NCI-H146 (cell line): ENCODE measurements around the gene NUMA1.

Source experiments
- DNase-seq: peaks from one replicate; lab custom pipeline; 2025; lab: John Stamatoyannopoulos, UW

The NUMA1 gene

DNA sequence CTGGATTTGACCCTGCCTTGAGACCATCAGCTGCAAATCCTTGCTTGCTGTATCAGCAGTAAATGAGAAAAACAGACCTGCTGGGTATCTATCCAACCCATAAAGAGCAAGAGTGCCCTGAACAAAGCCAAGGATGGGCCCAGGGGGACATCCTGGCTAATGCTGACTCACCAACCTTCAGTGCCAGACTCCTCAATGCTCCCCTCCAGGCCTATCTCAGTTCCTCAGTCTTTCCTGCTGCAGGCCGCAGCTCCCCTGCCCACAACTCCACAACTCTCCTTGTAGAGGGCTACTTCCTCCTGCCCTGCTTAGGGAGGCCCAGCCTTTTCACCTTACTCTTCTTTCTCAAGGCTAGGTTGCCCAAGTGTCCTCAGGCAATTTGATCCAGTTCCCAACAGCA is 20.1 kb upstream of the NUMA1 start:
- DNase-seq = no peak

DNA sequence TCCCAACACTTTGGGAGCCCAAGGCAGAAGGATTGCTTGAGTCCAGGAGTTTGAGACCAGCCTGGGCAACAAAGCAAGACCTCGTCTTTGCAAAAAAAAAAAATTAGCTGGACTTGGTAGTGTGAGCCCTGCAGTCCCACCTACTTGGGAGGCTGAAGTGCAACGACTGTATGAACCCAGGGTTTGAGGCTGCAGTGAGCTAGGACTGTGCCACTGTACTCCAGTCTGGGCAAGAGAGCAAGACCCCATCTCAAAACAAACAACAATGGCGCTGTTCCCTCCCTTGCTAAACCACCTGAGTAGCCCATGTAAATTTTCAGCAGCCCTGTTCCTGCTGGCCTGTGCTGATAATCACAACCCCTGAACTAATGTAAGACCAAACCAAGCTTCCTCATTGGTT is 19.7 kb upstream of the NUMA1 start:
- no peak for DNase-seq

DNA sequence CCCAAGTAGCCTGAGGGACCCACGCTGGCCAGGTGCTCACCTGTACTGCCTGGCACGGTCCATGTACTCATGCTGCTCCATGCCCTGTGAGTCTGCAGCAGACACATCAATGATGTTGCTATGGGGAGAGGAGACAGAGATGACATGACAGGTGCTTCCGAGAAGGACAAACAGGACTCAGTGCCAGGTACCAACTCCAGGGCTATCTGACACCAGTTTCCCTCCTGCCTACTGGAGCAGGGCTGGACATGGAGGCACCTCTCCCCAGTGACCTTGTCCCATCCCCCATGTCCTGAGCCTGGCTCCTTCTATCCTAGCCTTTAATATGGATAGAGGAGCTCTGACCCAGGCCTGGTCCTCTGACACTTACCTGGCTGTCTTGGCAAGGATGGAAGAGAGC is 18.4 kb upstream of the NUMA1 start:
- DNase-seq = no peak

DNA sequence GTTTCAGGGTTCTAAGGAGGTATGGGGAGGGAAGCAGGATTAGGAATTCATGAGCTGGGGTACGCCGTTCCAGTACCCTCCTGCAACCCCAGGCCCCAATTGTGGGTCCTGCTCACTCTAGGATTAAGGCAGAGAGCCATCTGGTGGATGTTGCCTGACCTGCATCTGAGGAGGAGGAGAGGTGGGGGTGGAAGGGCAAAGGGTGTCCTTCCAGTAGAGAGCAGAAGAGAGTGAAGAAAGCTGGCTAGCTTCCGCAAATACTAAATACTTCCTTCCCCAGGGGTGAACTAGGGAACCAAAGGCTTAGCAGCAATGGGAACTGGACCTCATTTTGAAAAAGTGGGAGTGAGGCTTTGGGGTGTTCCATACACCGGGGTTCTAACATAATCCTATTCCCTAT is 10.9 kb upstream of the NUMA1 start:
- DNase-seq = peak; percentile 27

DNA sequence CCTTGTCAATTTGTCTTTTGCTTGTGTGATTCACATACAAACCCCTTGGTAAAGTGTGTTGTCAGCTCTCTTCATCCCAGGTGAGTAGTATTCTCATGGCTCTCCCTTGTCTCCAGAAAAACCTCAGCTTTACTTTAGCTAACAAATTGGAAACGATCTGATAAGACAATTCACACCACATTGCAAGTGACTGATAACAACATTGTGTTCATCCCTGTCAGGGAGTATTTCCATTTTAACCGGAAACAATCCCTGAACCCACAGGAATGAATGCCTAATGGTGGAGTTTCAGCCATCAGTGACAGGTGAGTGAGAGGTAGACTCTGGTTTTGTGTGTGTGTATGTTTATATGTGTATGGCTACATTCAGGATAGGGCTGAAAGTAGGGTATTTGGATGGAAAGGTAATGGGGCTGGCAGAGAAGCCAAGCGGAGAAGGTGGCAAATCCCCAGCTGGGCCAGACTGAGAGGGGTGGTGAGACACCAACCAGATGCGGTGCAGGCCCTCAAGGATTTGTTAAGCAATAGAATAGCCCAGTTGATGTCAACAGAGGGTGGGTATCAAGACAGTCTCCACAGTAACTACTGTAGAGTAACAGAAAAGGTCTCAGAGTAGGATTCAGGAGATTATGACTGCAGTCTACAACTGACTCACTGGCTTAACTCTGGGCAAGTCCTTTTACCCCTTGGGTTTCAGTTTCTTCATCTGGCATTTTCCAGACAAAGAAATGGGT is 7.9 kb upstream of the NUMA1 start:
- DNase-seq = no peak

DNA sequence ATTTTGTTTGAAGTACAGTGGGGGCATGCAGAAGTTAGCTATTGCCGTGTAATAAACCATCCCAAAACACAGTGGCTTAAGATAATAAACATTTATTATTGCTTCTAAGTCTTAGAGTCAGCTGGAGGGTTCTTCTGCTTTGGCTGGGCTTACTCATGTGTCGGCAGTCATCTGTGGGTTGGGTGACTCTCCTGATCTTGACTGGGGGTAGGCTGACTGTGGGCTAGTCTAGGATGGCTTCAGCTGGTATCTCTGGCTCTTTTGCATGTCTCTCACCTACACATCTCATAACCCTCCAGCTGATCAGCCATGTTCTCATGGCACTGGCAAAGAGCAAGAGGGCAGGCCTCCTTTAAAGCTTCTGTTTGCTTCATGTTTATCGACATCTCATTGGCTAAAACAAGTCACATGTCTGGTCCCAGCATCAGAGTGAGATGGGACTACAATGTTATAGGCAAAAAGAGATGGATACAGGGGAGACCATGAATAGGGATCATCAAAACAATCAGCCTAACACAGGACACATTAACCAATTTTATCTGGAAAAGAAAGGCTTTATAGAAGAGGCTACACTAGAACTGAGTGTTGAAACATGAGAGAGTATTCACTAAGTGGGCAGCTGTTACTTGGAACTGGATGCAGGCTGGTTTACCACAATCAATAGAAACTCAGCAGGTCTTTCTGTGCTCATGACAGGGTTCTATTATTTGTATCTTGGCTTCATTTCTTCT is 5.4 kb upstream of the NUMA1 start:
- peak; percentile 53 for DNase-seq

DNA sequence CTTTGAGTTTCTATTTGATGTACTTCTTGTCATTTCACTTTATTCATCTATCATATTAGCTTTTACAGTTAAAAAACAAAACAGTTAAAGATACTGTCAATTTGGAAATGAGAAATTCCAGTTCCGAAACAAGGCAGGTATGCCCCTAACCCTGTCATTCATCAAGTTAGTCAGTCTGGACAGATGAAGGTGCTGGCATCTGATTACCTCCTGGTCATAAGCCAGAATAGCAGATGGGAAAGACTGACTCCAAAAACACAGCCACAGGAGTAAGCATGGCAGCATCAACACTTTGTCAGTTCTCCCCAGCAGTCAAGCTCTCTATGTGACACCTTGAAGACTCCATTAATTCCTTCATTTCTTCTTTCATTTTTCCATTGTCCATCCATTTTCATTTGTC is 4.6 kb upstream of the NUMA1 start:
- no peak for DNase-seq

DNA sequence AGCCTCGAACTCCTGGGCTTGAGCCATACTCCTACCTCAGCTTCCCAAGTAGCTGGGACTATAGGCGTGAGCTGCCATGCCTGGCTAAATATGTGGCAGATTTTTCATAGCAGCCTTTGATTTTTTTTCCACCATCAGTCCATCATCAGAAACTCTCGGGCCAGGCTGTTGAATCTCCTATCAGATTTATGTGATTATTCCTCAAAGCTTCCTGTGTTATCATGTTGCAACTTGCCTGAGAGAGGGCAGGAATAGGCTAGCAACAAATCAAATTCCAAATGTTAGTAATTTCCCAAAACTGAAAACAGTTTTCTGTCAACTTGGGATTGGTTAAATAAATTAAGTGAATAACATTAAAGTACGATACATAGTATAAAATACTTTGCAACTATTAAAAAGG is 3.7 kb upstream of the NUMA1 start:
- DNase-seq = no peak

DNA sequence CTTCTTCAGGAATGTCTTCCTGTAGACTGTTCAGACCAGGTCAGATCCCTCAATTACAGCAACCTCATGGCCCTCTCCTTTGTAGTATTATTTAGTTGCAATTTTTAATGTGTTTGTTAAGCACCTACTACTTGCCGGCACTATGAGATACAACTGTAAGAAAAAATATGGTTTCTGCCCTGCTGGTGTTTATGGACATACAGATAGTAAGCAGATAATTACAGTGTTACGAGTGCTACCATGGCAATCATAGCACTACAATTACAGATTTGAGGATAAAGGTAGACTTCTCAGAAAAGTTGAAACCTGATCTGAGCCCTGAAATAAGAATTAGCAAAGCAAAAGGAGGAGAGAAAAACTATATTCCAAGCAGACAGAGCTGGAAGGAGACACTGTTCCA is 3.1 kb upstream of the NUMA1 start:
- no peak for DNase-seq

DNA sequence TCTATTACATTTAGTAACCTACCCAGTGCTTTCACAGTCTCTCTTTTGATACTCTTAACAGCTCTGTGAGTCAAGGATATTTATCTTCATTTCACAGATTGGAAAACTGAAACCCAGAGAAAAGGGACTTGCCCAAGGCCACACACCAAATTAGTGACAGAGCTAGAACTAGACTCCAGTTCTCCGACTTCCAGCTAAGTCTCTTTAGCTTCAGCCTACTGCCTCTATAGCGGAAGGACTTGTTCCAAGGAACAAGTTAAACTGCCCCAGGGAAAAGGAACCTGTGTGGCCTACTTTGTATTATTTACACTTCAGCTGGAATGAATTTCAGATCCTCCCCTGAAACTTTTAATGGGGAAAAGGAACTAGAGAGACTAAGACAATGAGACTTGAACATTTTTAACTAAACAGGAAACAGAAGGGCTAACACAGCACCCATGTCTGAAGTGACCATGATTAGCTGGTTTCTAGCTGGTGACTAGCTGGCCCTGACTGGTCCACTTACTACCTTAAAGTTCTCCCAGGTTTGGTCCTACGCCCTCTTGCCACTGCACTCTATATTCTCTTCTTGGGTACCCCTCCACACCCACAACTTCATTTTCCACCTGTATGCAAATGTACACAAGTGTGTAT is 1.6 kb upstream of the NUMA1 start:
- DNase-seq = no peak

DNA sequence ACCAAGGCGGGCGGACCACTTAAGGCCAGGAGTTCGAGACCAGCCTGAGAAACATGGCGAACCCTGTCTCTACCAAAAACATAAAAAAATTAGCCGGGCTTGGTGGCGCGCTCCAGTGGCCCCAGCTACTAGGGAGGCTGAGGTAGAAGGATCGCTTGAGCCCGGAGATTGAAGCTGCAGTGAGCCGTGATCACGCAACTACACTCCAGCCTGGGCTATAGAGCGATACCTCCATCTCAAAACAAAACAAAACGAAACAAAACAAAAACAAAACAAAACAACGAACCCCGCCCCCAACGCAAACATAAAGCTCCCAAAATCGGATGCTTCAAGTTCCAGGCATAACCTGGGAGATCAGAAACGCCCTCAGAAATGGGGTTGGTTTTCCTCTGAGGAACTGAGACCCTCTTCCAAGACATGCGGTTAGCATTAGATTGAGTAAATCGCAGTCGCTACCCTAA is 872 bp upstream of the NUMA1 start:
- no peak for DNase-seq

DNA sequence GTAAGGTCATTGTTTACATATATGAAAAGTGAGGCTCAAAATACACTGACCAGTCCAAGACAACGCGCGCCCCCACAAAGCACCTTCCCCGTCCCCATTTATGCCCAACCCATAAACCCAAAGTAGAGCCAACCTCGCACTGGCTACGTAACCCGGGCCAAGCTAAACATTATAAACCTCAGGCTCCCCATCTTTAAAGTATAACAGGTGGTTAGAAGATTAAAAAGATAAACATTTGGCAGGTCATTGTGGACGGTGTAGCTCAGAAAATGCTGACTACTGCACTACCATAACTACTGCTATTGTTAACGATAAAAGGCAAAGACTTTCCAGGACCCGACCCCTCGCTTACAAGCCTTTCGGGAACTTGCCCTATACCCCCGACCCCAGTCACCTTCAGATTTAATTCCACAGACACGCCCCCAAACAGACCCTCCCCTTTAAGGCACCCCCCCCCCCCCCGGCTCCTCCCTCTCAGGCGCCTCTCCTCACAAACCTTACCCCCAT is 470 bp downstream of the NUMA1 start:
- DNase-seq = no peak

DNA sequence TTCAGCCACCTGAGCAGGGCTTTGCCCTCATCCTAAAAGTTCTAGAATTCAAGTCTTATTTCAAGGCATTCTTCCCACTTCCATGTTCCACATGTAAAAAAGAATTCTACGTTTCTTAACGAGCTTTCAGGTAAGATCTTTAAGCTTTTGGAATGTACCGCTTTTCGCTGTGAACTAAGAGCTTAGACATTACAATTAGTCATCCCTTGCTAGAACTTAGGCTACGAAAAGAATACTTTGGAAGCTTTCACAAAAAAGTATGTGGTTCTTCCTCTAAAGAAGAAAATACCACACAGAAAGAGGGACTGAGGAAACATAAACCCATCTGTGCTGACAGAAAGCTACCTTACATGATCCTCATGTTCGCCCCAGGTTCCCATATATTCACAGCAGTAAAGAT is 1.9 kb downstream of the NUMA1 start:
- no peak for DNase-seq

DNA sequence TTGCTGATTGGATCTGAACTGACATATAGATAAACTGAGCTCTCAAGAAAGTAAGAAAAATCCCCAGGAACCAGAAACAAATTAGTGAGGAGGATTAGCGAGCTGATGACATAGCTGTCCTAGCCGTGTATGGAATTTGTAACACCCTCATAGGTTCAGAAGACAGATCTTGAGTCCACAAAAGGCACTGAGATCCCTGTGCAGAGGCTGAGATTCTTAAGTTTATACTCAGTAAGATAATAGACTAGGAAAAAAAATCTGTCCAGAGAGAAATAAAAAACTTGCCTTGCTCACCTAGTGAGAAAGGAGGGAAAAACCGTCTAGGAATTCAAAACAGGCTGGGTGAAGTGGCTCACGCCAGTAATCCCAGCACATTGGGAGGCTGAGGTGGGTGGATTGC is 4.6 kb downstream of the NUMA1 start:
- no peak for DNase-seq

DNA sequence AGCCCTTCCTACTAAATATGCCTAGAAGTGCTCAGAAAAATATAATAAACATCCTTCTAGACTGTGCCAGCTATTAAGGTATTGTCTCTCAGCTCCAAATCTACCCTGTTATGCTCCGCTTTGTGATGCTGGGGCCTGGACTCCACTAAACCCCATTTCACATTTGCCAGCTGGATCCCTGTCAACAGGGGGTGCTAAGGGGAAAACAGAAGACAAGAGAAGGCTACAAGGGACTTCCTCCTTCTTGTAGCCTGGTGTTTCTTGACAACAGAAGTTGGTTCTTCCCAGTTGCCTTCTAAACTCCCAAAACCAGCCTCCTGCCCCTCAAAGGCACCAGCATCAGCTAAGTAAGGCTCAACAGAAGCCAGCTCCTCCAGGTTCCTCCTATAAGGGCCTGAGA is 5.2 kb downstream of the NUMA1 start:
- no peak for DNase-seq

DNA sequence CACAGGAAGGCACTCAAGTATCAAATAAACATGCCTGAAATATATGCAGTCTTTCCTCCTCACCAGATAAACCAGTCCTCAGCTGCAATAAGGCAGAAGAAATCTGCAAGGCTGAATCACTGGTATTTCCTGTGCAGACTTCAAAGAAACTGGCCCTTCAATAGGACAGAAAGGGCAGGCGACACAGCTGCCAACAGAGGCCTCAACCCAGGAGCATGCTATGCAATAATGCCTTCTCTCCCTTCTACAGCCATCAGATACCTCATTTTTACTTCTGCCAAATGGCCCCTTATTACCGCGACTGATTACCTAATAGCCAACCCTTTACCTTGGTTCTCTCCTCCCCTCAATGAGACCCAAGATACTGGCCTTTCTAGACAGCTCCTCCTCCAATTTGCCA is 8.0 kb downstream of the NUMA1 start:
- DNase-seq = no peak

DNA sequence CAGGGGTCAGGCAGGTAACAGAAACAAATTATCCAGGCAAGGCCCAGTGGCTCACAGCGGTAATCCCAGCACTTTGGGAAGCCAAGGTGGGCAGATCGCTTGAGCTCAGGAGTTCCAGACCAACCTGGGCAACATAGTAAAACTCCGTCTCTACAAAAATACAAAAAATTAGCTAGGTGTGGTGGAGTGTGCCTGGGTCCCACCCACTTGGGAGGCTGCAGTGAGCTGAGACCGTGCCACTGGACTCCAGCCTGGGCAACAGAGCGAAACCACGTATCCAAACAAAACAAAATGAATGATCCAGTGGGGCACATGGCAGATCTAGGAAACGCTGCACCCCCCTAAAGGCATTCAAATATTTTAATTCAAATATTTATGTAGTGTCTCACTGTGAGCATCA is 9.9 kb downstream of the NUMA1 start:
- no peak for DNase-seq

DNA sequence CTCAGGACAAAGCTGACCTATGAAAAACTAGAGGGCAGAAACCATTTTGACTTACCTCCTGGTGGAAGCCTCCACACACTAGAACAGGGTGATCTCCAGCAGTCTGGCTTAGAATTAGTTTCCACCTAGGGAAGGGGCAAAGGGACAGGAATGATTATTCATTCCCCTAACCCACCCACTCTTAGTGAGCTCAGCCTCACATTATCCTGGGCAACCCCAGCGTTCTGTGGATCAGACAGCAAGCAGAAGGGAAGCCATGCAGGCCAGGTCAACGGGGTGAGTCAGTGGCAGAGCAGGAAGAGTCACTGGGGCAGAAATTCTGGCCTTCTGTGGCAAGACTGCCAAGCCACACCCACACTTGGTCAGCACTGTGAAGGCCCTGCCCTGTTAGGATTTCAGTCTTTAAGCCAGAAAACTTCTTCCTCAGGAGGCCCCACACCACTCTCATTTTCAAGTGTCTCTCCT is 10.5 kb downstream of the NUMA1 start:
- DNase-seq = no peak

DNA sequence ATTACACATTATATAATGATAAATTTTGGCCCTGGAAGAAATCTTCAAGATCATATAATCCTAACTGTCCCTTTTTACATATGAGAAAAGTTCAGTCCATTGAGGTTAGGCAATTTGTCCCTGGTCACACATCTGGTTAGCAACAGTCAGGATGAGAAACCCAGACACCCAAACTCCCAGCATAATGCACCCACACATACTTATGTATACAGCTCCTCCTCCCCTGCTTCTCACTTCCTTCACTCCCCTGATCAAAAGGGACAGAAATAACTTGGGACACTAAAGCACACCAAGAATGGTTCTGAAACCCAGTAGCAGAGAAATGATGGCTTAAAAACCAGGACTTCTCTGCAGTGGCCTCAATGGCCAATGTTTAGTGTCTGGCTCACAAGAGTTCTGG is 11.1 kb downstream of the NUMA1 start:
- no peak for DNase-seq

DNA sequence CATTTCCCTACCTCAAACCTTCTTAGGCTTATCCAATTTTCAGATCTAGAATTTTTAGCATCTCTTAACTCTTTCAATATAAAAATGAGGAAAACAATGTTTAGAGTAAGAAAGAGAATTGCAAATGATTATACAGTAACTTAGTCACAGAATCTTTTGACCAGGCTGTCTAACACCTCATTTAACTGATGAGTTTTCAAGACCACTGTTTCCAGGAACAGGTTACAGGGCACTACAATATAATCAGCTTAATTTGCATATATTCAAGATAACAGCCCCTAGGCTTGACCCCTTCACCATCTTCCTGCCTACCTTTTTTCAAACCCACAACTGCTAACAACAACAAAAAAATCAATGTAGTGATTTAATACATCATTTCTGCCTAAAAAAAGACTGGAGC is 12.7 kb downstream of the NUMA1 start:
- DNase-seq = no peak

DNA sequence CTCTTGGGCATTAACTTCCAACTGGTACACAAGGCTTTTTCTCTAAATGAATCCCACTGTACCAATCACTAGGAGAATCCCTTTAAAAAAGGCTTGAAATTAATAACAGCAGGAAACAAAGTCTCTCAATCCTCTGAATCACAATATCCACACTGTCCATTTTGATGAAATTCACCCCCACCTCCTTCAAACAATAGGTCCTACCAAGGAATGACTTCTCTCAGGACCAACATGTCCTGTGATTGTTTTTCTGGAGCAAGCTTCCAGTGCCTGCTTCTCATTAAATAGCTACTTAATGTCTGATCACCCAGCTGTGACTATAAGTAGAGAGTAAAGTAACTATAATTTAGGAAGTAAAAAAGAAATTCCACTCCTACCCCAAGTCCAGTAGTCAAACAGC is 13.1 kb downstream of the NUMA1 start:
- no peak for DNase-seq

DNA sequence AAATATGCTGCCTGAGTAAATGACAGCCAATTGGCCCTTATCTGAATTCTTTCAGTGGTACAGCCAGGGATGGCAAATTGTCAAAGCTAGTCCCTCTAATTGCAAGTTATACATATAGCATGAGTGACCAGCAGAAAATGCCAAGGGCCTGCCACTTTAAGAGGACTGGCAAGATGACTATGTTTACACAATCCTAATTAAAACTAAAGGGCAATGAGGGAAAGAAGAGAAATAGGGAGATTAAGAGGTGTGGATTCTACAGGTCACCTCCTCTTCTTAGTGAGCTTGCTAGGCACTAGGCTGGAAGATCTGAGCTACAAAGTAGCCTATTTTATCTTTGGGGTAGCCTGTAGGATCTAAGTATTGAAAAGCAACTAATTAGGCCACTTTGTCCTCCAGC is 13.5 kb downstream of the NUMA1 start:
- DNase-seq = no peak
